Measurements from ENCODE around the gene CAMK2N1.
A peak's percentile ranks its signal among the peaks of the same experiment; 100 is the strongest.

GRCh38 chr1:20476265-20477038, 9.6 kb downstream of the CAMK2N1 start:
- TF ChIP-seq, protein P1, sequence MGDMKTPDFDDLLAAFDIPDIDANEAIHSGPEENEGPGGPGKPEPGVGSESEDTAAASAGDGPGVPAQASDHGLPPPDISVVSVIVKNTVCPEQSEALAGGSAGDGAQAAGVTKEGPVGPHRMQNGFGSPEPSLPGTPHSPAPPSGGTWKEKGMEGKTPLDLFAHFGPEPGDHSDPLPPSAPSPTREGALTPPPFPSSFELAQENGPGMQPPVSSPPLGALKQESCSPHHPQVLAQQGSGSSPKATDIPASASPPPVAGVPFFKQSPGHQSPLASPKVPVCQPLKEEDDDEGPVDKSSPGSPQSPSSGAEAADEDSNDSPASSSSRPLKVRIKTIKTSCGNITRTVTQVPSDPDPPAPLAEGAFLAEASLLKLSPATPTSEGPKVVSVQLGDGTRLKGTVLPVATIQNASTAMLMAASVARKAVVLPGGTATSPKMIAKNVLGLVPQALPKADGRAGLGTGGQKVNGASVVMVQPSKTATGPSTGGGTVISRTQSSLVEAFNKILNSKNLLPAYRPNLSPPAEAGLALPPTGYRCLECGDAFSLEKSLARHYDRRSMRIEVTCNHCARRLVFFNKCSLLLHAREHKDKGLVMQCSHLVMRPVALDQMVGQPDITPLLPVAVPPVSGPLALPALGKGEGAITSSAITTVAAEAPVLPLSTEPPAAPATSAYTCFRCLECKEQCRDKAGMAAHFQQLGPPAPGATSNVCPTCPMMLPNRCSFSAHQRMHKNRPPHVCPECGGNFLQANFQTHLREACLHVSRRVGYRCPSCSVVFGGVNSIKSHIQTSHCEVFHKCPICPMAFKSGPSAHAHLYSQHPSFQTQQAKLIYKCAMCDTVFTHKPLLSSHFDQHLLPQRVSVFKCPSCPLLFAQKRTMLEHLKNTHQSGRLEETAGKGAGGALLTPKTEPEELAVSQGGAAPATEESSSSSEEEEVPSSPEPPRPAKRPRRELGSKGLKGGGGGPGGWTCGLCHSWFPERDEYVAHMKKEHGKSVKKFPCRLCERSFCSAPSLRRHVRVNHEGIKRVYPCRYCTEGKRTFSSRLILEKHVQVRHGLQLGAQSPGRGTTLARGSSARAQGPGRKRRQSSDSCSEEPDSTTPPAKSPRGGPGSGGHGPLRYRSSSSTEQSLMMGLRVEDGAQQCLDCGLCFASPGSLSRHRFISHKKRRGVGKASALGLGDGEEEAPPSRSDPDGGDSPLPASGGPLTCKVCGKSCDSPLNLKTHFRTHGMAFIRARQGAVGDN (CRISPR knock-in tag; IDR thresholded peaks at IDR 0.05): peak; percentile 94
- TF ChIP-seq GTF2F1 (IDR thresholded peaks at IDR 0.05; ENCODE audit: low read length): no peak
- no peak for TF ChIP-seq EZH2 (conservative IDR thresholded peaks at IDR 0.05; ENCODE audit: low read depth, low read length)
- TF ChIP-seq POLR2A (IDR thresholded peaks at IDR 0.05; ENCODE audit: insufficient read depth in 1 of 2, low read depth in 2 of 2, low read length in 2 of 2): peak; percentile 67 to 79; a peak in 3 of 4 replicates
- TF ChIP-seq ZNF577 (CRISPR knock-in tag; IDR thresholded peaks at IDR 0.05; ENCODE audit: borderline replicate concordance, low read depth): no peak
- peak; percentile 43; the same call in 1 of the 2 replicates for TF ChIP-seq RFX5 (IDR thresholded peaks at IDR 0.05; ENCODE audit: low read depth, low read length)
- no peak for TF ChIP-seq NFE2L2 (IDR thresholded peaks at IDR 0.05; ENCODE audit: low read length)
- TF ChIP-seq ZFX (CRISPR knock-in tag; IDR thresholded peaks at IDR 0.05; ENCODE audit: low read depth): peak; percentile 71
- TF ChIP-seq MAFK (conservative IDR thresholded peaks at IDR 0.05 in 1 of 2, IDR thresholded peaks at IDR 0.05 in 1 of 2; ENCODE audit: low read length in 2 of 2): no peak
